ENCODE results near the gene PDZK1.
"Not testable (repeated sequence)": the region's sequence is repeated elsewhere in the genome, so short reads cannot be mapped to it uniquely, and the experiment has no call there.

PDZK1 gene

GRCh38 chr1:145656245-145656943, 50.8 kb downstream of the PDZK1 start:
- not testable (repeated sequence) for DNase-seq

GRCh38 chr1:145643990-145644389, 63.2 kb downstream of the PDZK1 start:
- DNase-seq, result not testable (repeated sequence)

DNA sequence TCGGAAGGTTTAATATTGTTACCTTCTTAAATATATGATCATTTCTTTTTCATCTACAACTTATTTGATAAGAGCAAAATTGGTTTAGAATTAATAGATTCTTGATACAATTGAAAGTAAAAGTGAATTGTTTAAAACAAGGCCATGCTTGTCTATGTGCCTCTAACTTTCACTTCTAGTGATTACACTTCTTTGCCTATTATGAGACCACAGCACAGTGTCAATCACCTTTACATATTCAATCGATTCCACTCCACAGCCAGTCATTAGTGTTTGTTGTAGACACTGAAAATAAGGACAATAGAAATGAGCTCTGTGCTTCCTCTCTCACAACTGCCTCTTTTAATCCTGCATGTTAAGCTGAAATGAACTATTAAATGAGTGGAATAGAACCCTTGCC, 65.3 kb downstream of the PDZK1 start:
- DNase-seq, result not testable (repeated sequence)

DNA sequence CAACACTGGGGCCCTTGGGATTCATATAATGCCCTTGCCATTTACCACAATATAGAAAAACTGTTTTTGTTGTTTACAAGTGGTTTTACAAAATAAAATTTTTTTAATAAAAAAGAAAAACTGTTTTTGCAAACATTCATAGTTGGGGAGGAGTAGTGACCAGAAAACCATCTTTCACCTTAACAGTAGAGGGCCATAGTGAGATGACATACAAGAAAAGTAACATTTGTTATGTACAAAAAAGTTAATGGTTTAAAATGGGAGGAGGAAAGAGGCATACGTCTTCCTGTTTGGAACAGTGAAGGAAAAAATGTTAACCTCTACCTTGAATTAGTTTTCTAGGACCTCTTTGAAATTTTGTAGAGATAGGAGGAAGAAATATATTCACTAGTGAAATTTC, 70.9 kb downstream of the PDZK1 start:
- not testable (repeated sequence) for DNase-seq

- DNase-seq, result not testable (repeated sequence)
Observed at GRCh38 chr1:145622177-145622576, 85.0 kb downstream of the PDZK1 start.

Data from NCI-H2081 (cell line).